GM21381 (cell line): ENCODE data around the gene TMEM143.
"Not testable (repeated sequence)": the region's sequence is repeated elsewhere in the genome, so short reads cannot be mapped to it uniquely, and the experiment has no call there.

Experiments used
- ATAC-seq: cut with Tn5 transposase; IDR thresholded peaks from one replicate; pipeline ENCODE4 v1.9.1; 2021; ENCODE audit warnings: mild to moderate bottlenecking, moderate library complexity; ENCODE audit not compliant: unreplicated experiment

TMEM143 gene

DNA sequence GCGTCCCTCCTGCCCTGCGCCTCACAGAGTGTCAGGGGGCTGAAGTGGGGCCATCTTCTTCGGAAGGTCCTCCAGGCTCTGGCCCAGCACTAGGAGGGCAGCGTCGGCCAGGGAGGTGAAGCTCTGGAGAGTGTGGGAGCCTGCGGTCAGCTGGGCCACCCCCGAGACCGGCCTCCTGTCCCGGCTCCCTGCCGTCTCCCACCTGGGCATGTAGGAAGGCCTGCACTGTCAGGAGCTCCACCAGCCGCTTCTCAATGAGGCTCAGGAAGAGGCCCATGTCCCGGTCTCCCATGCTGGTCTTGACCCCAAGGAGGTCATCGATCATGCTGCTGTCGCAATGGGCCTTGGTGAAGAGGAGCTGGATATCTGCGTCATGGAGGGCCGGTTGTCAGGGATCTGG lies 65.8 kb downstream of the TMEM143 start:
- ATAC-seq = no peak

- ATAC-seq = no peak
Measured at GRCh38 chr19:48296963-48297734, 66.6 kb downstream of the TMEM143 start.

- no peak for ATAC-seq
Measured at GRCh38 chr19:48295458-48295857, 68.3 kb downstream of the TMEM143 start.

DNA sequence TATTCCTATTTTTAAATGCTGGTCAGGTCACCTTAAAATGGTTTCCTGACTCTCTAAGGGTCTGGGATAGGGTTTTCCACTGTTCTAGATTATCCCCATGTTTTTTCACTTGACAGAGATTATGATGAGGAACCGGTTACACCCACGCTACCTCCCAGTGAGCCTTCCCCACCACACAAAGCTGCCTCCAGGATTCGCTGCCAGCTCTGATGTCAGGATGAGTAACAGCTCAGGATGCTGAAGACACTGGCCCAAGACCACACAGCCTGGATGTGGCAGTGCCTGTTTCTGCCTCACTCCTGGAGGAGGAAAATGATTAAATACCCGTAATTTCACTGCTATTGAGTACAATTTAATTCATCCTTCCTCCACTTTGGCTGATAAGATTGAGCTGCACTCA lies 70.9 kb downstream of the TMEM143 start:
- ATAC-seq = no peak

- not testable (repeated sequence) for ATAC-seq
Measured at GRCh38 chr19:48291489-48291815, 72.3 kb downstream of the TMEM143 start.

DNA sequence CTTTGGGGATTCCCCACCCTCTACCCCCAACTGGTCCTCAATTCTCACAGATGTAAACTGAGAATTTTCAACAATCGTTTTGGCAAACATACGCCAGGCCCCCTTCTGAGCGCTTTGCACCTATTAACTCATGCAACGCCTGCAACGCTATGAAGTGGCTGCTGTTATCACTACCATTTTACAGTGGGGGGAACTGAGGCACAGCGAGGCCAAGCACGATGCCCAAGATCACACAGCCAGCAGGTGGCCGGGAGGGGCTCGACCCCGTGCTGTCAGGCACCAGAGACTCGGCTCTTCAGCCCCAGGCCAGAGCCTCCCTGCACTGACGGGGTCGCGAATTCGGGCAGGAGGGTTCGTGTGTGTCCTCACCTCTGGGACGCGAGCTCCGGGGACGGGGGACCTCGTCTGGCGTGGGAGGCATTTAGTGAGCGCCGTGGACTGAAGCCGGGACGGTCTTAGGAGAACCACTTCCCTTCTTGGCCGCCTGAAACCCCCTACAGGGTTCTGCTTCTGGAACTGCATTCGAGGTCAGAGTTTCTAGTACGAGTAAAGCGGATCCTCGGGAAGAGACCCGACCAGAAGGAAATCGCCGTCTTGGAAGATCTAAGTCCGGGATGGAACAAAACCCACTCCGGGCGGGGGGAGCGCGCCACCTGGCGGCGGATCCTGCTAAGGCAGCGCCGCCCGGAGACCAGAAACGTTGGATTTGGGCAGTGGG lies 72.8 kb downstream of the TMEM143 start:
- no peak for ATAC-seq

DNA sequence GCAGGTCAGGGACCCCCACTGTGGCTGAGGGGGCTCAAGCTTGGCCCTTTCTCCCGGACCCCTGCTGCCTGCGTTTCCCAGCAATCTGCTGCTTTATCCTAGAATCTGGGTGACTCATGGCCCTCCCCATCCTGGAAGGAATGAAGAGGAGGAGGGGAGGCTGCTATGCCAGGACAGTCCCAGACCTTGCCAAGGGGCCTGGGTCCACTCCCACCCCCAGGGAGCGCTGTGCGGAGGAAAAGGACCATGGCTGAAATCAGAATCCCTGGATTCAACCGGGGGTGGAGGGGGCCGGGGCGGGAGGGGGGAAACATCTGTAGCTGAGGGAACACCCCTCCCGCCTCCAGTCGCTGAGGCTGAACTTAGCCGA lies 73.4 kb downstream of the TMEM143 start:
- no peak for ATAC-seq

GRCh38 chr19:48287748-48288147 lies 76.0 kb downstream of the TMEM143 start:
- ATAC-seq = no peak

GRCh38 chr19:48284896-48285295 lies 78.8 kb downstream of the TMEM143 start:
- no peak for ATAC-seq

DNA sequence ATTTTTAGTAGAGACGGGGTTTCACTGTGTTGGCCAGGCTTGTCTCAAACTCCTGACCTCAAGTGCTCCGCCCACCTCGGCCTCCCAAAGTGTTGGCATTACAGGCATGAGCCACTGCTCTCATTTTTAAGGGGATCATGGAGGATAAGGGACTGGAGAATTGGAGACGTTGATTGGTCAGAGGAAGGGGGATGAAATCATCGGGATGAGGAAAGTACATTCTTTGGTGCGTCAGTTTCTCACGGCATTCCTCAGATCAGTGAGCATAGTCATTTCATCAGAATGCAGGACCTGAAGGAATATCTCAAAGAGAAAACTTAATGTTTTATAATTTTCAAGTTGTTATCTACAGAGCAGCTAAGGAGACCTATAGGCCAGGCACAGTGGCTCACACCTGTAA lies 79.8 kb downstream of the TMEM143 start:
- ATAC-seq = no peak
